Measurements from ENCODE around the gene ALKBH7.

ALKBH7 gene

DNA sequence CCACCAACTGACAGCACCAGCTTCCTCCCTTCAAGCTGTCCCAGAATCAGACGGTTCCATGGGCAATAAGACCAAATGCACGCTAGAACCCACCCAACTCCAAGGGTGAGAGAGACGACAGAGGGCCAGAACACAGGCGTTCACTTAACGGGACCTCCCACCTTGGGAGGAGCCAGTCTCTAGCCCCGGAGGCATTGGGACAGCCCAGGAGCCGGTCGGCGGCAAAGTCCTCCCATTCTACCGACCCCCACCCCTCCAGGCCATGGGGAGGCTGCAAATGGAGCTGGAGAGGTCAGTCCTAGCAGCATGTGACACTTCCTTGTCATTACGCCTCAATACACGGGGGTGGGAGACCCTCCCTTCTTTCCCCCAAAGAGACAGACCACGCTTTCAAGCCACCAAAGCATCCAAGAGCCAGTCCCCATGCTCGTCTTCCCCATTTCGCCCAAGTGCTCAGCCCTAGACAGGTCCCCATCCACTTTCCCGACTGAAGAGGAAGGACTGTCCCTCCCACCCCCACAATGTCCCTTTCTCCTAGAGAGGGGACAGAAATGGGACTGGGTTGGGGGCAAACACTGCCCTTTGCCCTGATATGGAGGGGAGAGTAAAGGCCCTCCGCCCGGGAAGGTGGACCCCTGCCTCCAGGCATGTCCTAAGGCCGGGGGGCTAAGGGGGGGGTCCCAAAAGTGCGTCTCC, 51.1 kb downstream of the ALKBH7 start:
- peak in 1 of 2 donors; percentile 32 for DNase-seq (ENCODE audit: low read depth in 1 of 2, low spot score in 1 of 2)

DNA sequence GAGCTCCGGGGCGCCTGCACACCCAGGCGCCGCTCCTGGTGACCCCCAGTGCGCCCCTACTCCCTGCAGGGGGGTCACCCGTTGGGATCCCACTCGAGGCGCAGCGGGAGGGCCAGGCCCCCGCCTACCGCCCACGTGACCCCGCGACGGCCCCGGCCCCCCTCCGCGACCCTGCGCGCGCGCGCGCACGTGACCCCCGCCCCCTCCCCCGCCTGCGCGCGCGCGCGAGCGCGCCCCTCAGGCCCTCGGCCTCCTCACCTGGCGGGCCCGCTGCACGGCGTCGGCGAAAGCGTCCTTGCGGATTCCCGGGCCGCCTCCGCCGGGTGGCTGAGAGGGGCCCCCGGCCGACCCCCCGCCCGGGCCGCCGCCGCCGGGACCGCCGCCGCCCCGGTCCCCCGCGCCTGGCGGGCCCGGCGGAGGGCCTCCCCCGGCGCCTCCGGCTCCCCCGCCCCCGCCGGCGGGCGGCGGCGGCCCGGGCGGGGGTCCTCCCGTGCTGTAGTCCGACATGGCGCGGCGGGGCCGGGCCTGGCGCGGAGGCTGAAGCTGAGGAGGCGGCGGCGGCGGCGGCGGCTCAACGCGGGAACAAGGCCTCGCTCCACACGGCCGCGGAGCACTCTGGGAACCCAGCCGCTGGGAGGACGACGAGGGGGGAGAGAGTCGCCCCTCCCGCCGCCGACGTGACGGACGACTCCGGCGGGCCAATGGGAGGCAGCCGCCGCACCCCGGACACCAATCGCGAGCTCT, 51.8 kb downstream of the ALKBH7 start, which contains the start of gene KHSRP:
TSS of gene KHSRP (minus strand) at position 617 of the 744 bp plus-strand sequence. CDS start at position 507, 110 bp downstream.
- no peak for DNase-seq (ENCODE audit: low read depth in 1 of 2, low spot score in 1 of 2)
